ENCODE results near the gene DENND4A.
"Not testable (repeated sequence)": the region's sequence is repeated elsewhere in the genome, so short reads cannot be mapped to it uniquely, and the experiment has no call there.

DENND4A gene

GRCh38 chr15:65785151-65785550 lies 6.9 kb downstream of the DENND4A start:
- Histone ChIP-seq H3K79me2 (ENCODE audit: insufficient read depth, low read length) (peaks cover 100% of the 10 kb centered on the region), H3K27me3 (ENCODE audit: low read length) (no peaks in the 10 kb centered on the region), H4K20me1 (ENCODE audit: low read depth, low read length) (peaks cover 27% of the 10 kb centered on the region), H2AFZ (ENCODE audit: low read depth, low read length, severe bottlenecking) (no peak overlapping the region), H3K9ac (ENCODE audit: low read length) (no peak overlapping the region), H3K9me2 (replicated peaks; ENCODE audit: insufficient read depth, low read length) (no peaks in the 10 kb centered on the region), H3K27ac (ENCODE audit: low read depth, low read length) (peak overlapping the region; percentile 92; the same call in 1 of the 2 replicates), H3K9me3 (ENCODE audit: insufficient read depth, low read length) (no peaks in the 10 kb centered on the region), H3K4me3 (ENCODE audit: insufficient read depth, low read length, poor library complexity, severe bottlenecking) (no peak overlapping the region), H3K36me3 (ENCODE audit: low read length) (peaks cover 32% of the 10 kb centered on the region; the same call in 1 of the 2 replicates), H3F3A (ENCODE audit: insufficient read depth) (peaks cover 82% of the 10 kb centered on the region), H3K4me2 (ENCODE audit: low read depth, low read length, poor library complexity, severe bottlenecking) (peak overlapping the region; percentile 99)
- TF ChIP-seq CTCF (IDR thresholded peaks at IDR 0.05; ENCODE audit: insufficient read depth, low read length, poor library complexity, severe bottlenecking) (no peak), EZH2phosphoT487 (conservative IDR thresholded peaks at IDR 0.05; ENCODE audit: low read length) (no peak)

- no peak for TF ChIP-seq EZH2phosphoT487 (conservative IDR thresholded peaks at IDR 0.05; ENCODE audit: low read length)
- TF ChIP-seq CTCF (IDR thresholded peaks at IDR 0.05; ENCODE audit: insufficient read depth, low read length, poor library complexity, severe bottlenecking) = no peak
- Histone ChIP-seq H3K9me2 (replicated peaks; ENCODE audit: insufficient read depth, low read length) (no peaks in the 10 kb centered on the region), H3K9ac (ENCODE audit: low read length) (no peak overlapping the region), H3K9me3 (ENCODE audit: insufficient read depth, low read length) (no peaks in the 10 kb centered on the region), H3K27ac (ENCODE audit: low read depth, low read length) (no peak overlapping the region; the same call in 1 of the 2 replicates), H3K4me2 (ENCODE audit: low read depth, low read length, poor library complexity, severe bottlenecking) (peak overlapping the region; percentile 55), H3K36me3 (ENCODE audit: low read length) (peaks cover 32% of the 10 kb centered on the region; the same call in 1 of the 2 replicates), H3K27me3 (ENCODE audit: low read length) (no peaks in the 10 kb centered on the region), H4K20me1 (ENCODE audit: low read depth, low read length) (peaks cover 28% of the 10 kb centered on the region), H3K4me3 (ENCODE audit: insufficient read depth, low read length, poor library complexity, severe bottlenecking) (no peak overlapping the region), H3K79me2 (ENCODE audit: insufficient read depth, low read length) (peaks cover 100% of the 10 kb centered on the region), H3F3A (ENCODE audit: insufficient read depth) (peaks cover 78% of the 10 kb centered on the region), H2AFZ (ENCODE audit: low read depth, low read length, severe bottlenecking) (no peak overlapping the region)
Measured at GRCh38 chr15:65783872-65784271, 8.2 kb downstream of the DENND4A start.

- no peak overlapping the region for H2AFZ ChIP-seq (ENCODE audit: low read depth, low read length, severe bottlenecking)
- no peaks in the 10 kb centered on the region for H3K27me3 ChIP-seq (ENCODE audit: low read length)
- H3K36me3 ChIP-seq (ENCODE audit: low read length) = peaks cover 32% of the 10 kb centered on the region; the same call in 1 of the 2 replicates
- H3K9ac ChIP-seq (ENCODE audit: low read length) = no peak overlapping the region
- TF ChIP-seq EZH2phosphoT487 (conservative IDR thresholded peaks at IDR 0.05; ENCODE audit: low read length) = no peak
- no peak for TF ChIP-seq CTCF (IDR thresholded peaks at IDR 0.05; ENCODE audit: insufficient read depth, low read length, poor library complexity, severe bottlenecking)
- no peaks in the 10 kb centered on the region for H3K9me2 ChIP-seq (replicated peaks; ENCODE audit: insufficient read depth, low read length)
- H3K4me2 ChIP-seq (ENCODE audit: low read depth, low read length, poor library complexity, severe bottlenecking) = peak overlapping the region; percentile 55
- H4K20me1 ChIP-seq (ENCODE audit: low read depth, low read length) = peaks cover 28% of the 10 kb centered on the region
- H3K9me3 ChIP-seq (ENCODE audit: insufficient read depth, low read length) = no peaks in the 10 kb centered on the region
- no peak overlapping the region for H3K4me3 ChIP-seq (ENCODE audit: insufficient read depth, low read length, poor library complexity, severe bottlenecking)
- peaks cover 76% of the 10 kb centered on the region for H3F3A ChIP-seq (ENCODE audit: insufficient read depth)
- peak overlapping the region; percentile 63 for H3K27ac ChIP-seq (ENCODE audit: low read depth, low read length)
- peaks cover 100% of the 10 kb centered on the region for H3K79me2 ChIP-seq (ENCODE audit: insufficient read depth, low read length)
Measured at GRCh38 chr15:65782096-65782495, 10.0 kb downstream of the DENND4A start.

- H2AFZ ChIP-seq (ENCODE audit: low read depth, low read length, severe bottlenecking); H3K27me3 ChIP-seq (ENCODE audit: low read length); H3K9me3 ChIP-seq (ENCODE audit: insufficient read depth, low read length); H3K9me2 ChIP-seq (replicated peaks; ENCODE audit: insufficient read depth, low read length): not testable (repeated sequence)
- Histone ChIP-seq H3K79me2 (ENCODE audit: insufficient read depth, low read length) (peaks cover 99% of the 10 kb centered on the region), H3K27ac (ENCODE audit: low read depth, low read length) (peak overlapping the region; percentile 76), H4K20me1 (ENCODE audit: low read depth, low read length) (peaks cover 22% of the 10 kb centered on the region), H3K4me2 (ENCODE audit: low read depth, low read length, poor library complexity, severe bottlenecking) (peak overlapping the region; percentile 55), H3K36me3 (ENCODE audit: low read length) (peaks cover 19% of the 10 kb centered on the region; the same call in 1 of the 2 replicates), H3K4me3 (ENCODE audit: insufficient read depth, low read length, poor library complexity, severe bottlenecking) (peak overlapping the region; percentile 15), H3K9ac (ENCODE audit: low read length) (peak overlapping the region; percentile 40), H3F3A (ENCODE audit: insufficient read depth) (peaks cover 74% of the 10 kb centered on the region)
Measured at GRCh38 chr15:65778701-65779100, 13.4 kb downstream of the DENND4A start.
